A673 (cell line): ENCODE data around the gene HEXA. TPM values are rescaled to one million over a fixed set of nuclear protein-coding genes. Genes with fewer than 3 reads are reported as not detected.
"Not testable (repeated sequence)": the region's sequence is repeated elsewhere in the genome, so short reads cannot be mapped to it uniquely, and the experiment has no call there.

Experiments used
- BruUV-seq: library from RNA; stranded (reverse); fragments of 400-500 nt; replicated peaks from 2 replicates; lab custom pipeline; 2021; lab: Mats Ljungman, UMichigan
- CTCF ChIA-PET: fragments of 300-600 bp; sonication (Branson Sonifier 250); formaldehyde crosslinking; loops from one replicate; lab custom pipeline; 2022; ENCODE audit warnings: antibody characterized with exemption; lab: Charles Lee
- POLR2A ChIA-PET: fragments of 300-600 bp; sonication (Branson Sonifier 250); formaldehyde crosslinking; loops from one replicate; lab custom pipeline; 2022; ENCODE audit warnings: antibody characterized with exemption; ENCODE audit not compliant: low non-redundant PET; lab: Charles Lee
- DNase-seq: peaks from one replicate; pipeline ENCODE4 v3.0.0-alpha.2; 2015; ENCODE audit warnings: low spot score
- H3K27ac ChIP-seq: fragments of 200-600 bp; sonication (generic); 2 replicates; pipeline ENCODE4 v1.5.1; 2016; ENCODE audit warnings: mixed run types, low read depth, mild to moderate bottlenecking, mixed read lengths, antibody characterized with exemption, low read length; ENCODE audit not compliant: poor library complexity, severe bottlenecking
- H3K27me3 ChIP-seq: fragments of 200-600 bp; sonication (generic); replicated peaks from 2 replicates; pipeline ENCODE4 v1.6.1; 2017; ENCODE audit warnings: mixed run types, low read depth, mild to moderate bottlenecking, mixed read lengths, antibody characterized with exemption, low read length; ENCODE audit not compliant: insufficient read depth, poor library complexity
- H3K36me3 ChIP-seq: fragments of 200-600 bp; sonication (generic); 2 replicates; pipeline ENCODE4 v1.6.1; 2016; ENCODE audit warnings: mixed run types, mild to moderate bottlenecking, mixed read lengths, antibody characterized with exemption, low read length; ENCODE audit not compliant: insufficient read depth, poor library complexity, severe bottlenecking
- H3K4me1 ChIP-seq: fragments of 200-600 bp; sonication (generic); 2 replicates; pipeline ENCODE4 v1.6.1; 2017; ENCODE audit warnings: mixed run types, mild to moderate bottlenecking, mixed read lengths, antibody characterized with exemption, low read length; ENCODE audit not compliant: insufficient read depth, poor library complexity, severe bottlenecking
- H3K4me3 ChIP-seq: fragments of 200-600 bp; sonication (generic); 2 replicates; pipeline ENCODE4 v1.5.1; 2016; ENCODE audit warnings: low read depth, mixed run types, mild to moderate bottlenecking, mixed read lengths, low read length; ENCODE audit not compliant: poor library complexity, severe bottlenecking
- H3K9me3 ChIP-seq: fragments of 200-600 bp; sonication (generic); 2 replicates; pipeline ENCODE4 v1.6.1; 2016; ENCODE audit warnings: mixed run types, low read depth, mild to moderate bottlenecking, mixed read lengths, antibody characterized with exemption, low read length; ENCODE audit not compliant: poor library complexity, severe bottlenecking
- EZH2 ChIP-seq: fragments of 200-600 bp; sonication (generic); IDR thresholded peaks from 2 replicates; pipeline ENCODE4 v1.6.1; 2017; ENCODE audit warnings: borderline replicate concordance, low read depth, mild to moderate bottlenecking, mixed read lengths, antibody characterized with exemption, low read length; ENCODE audit not compliant: poor library complexity, severe bottlenecking
- intact Hi-C: fragments of 100-400 bp; cut with micrococcal nuclease; formaldehyde crosslinking; loops from one replicate; pipeline ENCODE4 v1.10.0; 2022; ENCODE audit not compliant: unreplicated experiment
- total RNA-seq: library from RNA; stranded (reverse); gene quantifications from 2 replicates; pipeline ENCODE4 v1.2.3, GENCODE V29; 2021
- TF ChIP-seq, protein P1 (sequence below): fragments of 300-800, 200-600 bp; sonication (generic); conservative IDR thresholded peaks from 2 replicates; pipeline ENCODE4 v1.5.1; 2017; ENCODE audit warnings: low read depth, mild to moderate bottlenecking, antibody characterized with exemption, low read length, moderate library complexity, mixed read lengths

Gene HEXA
- total RNA-seq, 1 experiment from 2014 or later: 64.8 TPM

GRCh38 chr15:72397796-72398588 lies 22.2 kb upstream of the HEXA start, which contains the start of gene TMEM202:
TMEM202 (plus strand) TSS chr15:72398305; CDS start chr15:72398327, 22 bp downstream.
- DNase-seq: no peak
- Histone ChIP-seq H3K27ac (no peak within 1 kb of the TSS), H3K27me3 (peaks cover 32% of the 10 kb centered on the region), H3K9me3 (no peaks in the 10 kb centered on the region), H3K36me3 (no peaks in the 10 kb centered on the region), H3K4me1 (no peaks in the 10 kb centered on the region), H3K4me3 (no peak within 1 kb of the TSS)
- TF ChIP-seq EZH2: no peak
- TF ChIP-seq, protein P1, sequence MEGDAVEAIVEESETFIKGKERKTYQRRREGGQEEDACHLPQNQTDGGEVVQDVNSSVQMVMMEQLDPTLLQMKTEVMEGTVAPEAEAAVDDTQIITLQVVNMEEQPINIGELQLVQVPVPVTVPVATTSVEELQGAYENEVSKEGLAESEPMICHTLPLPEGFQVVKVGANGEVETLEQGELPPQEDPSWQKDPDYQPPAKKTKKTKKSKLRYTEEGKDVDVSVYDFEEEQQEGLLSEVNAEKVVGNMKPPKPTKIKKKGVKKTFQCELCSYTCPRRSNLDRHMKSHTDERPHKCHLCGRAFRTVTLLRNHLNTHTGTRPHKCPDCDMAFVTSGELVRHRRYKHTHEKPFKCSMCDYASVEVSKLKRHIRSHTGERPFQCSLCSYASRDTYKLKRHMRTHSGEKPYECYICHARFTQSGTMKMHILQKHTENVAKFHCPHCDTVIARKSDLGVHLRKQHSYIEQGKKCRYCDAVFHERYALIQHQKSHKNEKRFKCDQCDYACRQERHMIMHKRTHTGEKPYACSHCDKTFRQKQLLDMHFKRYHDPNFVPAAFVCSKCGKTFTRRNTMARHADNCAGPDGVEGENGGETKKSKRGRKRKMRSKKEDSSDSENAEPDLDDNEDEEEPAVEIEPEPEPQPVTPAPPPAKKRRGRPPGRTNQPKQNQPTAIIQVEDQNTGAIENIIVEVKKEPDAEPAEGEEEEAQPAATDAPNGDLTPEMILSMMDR: no peak
- BruUV-seq: no TSS peak
- intact Hi-C loops: no loop called here
- ChIA-PET POLR2A (interaction anchor here (0.6 kb wide), 1 partner anchor 48 kb away, joined by 6 read pairs; no protein-coding TSS in a partner anchor), CTCF (no interaction called here)

DNA sequence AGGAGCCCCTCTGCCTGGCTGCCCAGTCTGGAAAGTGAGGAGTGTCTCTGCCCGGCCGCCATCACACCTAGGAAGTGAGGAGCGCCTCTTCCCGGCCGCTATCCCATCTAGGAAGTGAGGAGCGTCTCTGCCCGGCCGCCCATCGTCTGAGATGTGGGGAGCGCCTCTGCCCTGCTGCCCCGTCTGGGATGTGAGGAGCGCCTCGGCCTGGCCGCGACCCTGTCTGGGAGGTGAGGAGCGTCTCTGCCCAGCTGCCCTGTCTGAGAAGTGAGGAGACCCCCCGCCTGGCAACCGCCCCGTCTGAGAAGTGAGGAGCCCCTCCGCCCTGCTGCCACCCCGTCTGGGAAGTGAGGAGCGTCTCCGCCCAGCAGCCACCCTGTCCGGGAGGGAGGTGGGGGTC lies 20.5 kb upstream of the HEXA start:
- not testable (repeated sequence) for H3K36me3 ChIP-seq

DNA sequence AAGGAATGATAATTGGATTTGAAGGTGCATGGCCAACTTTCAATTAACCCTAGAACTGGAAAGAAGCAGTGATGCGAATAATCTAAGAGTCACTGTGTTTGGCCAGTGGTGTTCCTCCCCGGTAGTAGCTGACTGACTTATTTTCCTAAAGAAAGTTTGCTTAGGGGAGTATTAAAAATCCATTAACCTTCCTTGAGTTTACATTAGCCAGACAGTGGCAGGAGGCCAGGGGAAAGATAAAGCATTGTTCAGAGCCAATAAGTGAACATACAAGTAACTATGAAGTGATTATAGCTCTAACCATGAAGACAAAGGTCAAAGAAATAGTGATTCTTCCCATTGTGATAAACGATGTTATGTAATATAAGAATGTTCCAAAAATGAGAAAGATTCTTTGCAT lies 13.4 kb upstream of the HEXA start:
- no peak for DNase-seq
- no TSS peak for BruUV-seq
- no peaks in the 10 kb centered on the region for H3K9me3 ChIP-seq
- no peak overlapping the region for H3K4me3 ChIP-seq
- H3K4me1 ChIP-seq: no peaks in the 10 kb centered on the region
- intact Hi-C loops: no loop called here
- H3K27ac ChIP-seq: no peak overlapping the region
- POLR2A ChIA-PET: no interaction called here
- H3K36me3 ChIP-seq: no peaks in the 10 kb centered on the region
- no peak for TF ChIP-seq EZH2
- TF ChIP-seq, protein P1: no peak
- CTCF ChIA-PET: no interaction called here
- peaks cover 61% of the 10 kb centered on the region for H3K27me3 ChIP-seq

More for the DNA sequence above, 20.5 kb upstream of the HEXA start:
- H3K4me3 ChIP-seq, CTCF ChIA-PET, H3K4me1 ChIP-seq, BruUV-seq, H3K9me3 ChIP-seq, DNase-seq, H3K27ac ChIP-seq, intact Hi-C loops, POLR2A ChIA-PET: not testable (repeated sequence)
- peaks cover 37% of the 10 kb centered on the region for H3K27me3 ChIP-seq
